ENCODE results near the gene NTF4. TPM values are rescaled to one million over a fixed set of nuclear protein-coding genes. Genes with fewer than 3 reads are reported as not detected.

The NTF4 gene
- total and polyA plus RNA-seq, 2 experiments from 2014 or later = 11.8 to 31.7 TPM

DNA sequence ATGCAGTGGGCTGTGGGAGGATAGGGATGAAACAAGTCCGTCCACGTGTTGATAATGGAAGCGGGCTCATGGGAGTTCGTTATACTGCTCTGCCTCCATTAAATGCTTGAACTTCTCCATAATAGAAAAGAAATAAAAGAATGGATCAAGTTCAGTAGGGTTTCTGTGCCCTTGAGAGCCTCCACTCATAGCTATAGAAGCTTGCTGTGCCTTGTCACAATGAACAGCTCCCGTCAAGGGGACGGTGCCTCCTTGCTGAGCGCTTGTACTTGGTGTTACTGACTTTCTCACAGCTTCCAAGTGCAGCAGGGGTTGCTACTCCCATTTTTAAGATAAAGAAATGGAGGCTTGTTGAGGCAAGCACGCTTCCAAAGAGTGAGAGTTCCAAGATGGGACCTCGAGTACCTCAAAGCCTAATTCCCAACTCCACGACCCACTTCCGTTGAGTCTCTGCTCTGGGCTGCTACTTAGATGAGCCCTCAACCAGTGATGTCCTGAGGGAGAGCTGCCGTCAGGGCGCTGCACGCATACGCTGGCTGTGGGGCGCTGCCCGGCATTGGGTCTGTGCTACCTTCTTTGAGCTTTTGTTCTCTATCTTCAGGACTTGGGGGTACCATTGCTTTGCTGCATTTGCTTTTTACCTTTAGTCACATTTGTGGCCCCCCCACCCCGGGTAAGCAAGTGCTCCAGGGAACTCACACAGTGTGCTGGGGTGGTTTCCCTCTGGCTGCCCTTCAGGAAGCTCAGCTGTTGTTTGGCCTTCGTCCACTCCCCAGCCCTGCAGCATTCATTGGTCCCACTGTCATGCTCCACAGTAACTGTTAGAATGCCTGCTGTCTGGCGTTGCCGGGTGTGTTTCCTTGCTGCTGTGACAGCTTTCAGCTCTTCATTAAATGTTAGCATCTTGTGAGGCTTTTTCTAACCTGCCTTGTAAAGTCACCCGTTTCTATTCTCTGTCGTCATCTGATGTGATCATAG lies 30.2 kb upstream of the NTF4 start:
- Histone ChIP-seq H3K9me3 (ENCODE audit: low read depth) (no peaks in the 10 kb centered on the region), H3K27me3 (no peaks in the 10 kb centered on the region), H3K36me3 (peaks cover 72% of the 10 kb centered on the region), H3K27ac (peak overlapping the region; percentile 48), H3K4me1 (ENCODE audit: low read depth) (no peaks in the 10 kb centered on the region), H3K4me3 (no peak overlapping the region)
- TF ChIP-seq, protein P1, sequence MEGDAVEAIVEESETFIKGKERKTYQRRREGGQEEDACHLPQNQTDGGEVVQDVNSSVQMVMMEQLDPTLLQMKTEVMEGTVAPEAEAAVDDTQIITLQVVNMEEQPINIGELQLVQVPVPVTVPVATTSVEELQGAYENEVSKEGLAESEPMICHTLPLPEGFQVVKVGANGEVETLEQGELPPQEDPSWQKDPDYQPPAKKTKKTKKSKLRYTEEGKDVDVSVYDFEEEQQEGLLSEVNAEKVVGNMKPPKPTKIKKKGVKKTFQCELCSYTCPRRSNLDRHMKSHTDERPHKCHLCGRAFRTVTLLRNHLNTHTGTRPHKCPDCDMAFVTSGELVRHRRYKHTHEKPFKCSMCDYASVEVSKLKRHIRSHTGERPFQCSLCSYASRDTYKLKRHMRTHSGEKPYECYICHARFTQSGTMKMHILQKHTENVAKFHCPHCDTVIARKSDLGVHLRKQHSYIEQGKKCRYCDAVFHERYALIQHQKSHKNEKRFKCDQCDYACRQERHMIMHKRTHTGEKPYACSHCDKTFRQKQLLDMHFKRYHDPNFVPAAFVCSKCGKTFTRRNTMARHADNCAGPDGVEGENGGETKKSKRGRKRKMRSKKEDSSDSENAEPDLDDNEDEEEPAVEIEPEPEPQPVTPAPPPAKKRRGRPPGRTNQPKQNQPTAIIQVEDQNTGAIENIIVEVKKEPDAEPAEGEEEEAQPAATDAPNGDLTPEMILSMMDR (IDR thresholded peaks at IDR 0.05; ENCODE audit: low read depth, low read length) = no peak
- no peak for DNase-seq (ENCODE audit: low read depth in 1 of 2, low spot score in 1 of 2)

DNA sequence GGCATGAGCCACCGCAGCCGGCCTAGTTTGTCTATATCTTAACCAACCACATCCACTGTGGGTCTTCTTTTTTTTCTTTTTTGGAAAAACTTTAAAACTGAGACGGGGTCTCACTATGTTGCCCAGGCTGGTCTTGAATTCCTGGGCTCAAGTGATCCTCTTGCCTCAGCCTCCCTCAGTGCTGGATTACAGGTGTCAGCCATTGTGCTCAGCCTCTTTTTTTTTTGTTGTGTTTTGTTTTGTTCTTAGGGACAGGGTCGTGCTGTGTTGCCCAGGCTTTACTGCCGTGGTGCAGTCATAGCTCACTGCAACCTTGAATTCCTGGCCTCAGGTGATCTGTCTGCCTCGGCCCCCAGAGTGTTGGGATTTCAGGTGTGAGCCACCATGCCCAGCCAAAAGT lies 28.1 kb upstream of the NTF4 start:
- Histone ChIP-seq H3K4me3 (no peak overlapping the region), H3K27me3 (no peaks in the 10 kb centered on the region), H3K36me3 (peaks cover 67% of the 10 kb centered on the region), H3K9me3 (ENCODE audit: low read depth) (no peaks in the 10 kb centered on the region), H3K4me1 (ENCODE audit: low read depth) (no peaks in the 10 kb centered on the region), H3K27ac (no peak overlapping the region)
- DNase-seq (ENCODE audit: low read depth in 1 of 2, low spot score in 1 of 2) = no peak
- TF ChIP-seq, protein P1 (IDR thresholded peaks at IDR 0.05; ENCODE audit: low read depth, low read length) = no peak

DNA sequence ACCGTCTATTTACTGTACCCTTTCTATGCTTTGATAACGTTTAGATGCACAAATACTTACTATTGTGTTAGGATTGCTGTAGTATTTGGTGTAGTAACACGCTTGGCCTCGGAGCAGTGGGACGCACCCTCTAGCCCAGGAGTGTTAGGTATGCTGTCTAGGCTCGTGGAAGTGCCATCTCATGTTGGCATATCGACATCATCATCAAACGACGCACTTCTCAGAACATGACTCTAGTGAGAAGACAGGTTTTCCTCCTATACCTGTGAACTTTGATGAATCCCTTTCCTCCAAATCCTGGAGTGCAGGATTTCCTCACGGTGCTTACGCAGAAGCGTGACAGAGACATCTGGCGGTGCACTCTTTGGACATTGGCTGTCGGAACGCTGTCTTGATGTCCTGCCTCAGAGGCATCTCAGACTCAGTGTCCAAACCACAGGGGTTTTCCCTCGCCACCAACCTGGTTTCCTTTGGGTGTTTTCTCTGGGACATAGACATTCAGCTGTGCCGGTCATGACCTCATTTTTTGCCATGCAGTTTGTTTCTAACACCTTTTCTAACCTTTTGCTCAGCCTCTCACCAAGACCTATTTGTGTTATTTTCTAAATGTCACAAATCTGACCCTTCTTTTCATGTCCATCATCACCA lies 26.9 kb upstream of the NTF4 start:
- Histone ChIP-seq H3K36me3 (peaks cover 55% of the 10 kb centered on the region), H3K27ac (no peak overlapping the region), H3K4me3 (no peak overlapping the region), H3K27me3 (no peaks in the 10 kb centered on the region), H3K9me3 (ENCODE audit: low read depth) (no peaks in the 10 kb centered on the region), H3K4me1 (ENCODE audit: low read depth) (peaks cover 3% of the 10 kb centered on the region)
- TF ChIP-seq, protein P1 (IDR thresholded peaks at IDR 0.05; ENCODE audit: low read depth, low read length) = no peak
- no peak for DNase-seq (ENCODE audit: low read depth in 1 of 2, low spot score in 1 of 2)

DNA sequence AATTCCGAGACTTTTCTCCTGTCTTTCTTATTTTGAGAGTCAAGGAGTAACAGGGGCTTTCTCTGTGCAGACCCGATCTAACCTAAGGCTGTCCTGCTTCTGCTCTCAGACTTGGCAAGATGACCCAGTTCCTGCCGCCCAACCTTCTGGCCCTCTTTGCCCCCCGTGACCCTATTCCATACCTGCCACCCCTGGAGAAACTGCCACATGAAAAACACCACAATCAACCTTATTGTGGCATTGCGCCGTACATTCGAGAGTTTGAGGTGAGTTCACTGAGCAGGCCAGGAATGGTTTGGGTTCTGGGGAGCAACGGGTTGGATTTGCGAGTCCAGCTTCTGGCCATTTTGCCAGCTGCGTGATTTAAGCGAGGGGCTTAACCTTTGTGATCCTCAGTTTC lies 21.7 kb upstream of the NTF4 start:
- no peak overlapping the region for H3K27ac ChIP-seq
- TF ChIP-seq, protein P1 (IDR thresholded peaks at IDR 0.05; ENCODE audit: low read depth, low read length) = no peak
- no peak for DNase-seq (ENCODE audit: low read depth in 1 of 2, low spot score in 1 of 2)
- H3K4me3 ChIP-seq = peak overlapping the region; percentile 76
- H3K4me1 ChIP-seq (ENCODE audit: low read depth) = peaks cover 6% of the 10 kb centered on the region
- peaks cover 24% of the 10 kb centered on the region for H3K36me3 ChIP-seq
- no peaks in the 10 kb centered on the region for H3K27me3 ChIP-seq
- H3K9me3 ChIP-seq (ENCODE audit: low read depth) = no peaks in the 10 kb centered on the region

DNA sequence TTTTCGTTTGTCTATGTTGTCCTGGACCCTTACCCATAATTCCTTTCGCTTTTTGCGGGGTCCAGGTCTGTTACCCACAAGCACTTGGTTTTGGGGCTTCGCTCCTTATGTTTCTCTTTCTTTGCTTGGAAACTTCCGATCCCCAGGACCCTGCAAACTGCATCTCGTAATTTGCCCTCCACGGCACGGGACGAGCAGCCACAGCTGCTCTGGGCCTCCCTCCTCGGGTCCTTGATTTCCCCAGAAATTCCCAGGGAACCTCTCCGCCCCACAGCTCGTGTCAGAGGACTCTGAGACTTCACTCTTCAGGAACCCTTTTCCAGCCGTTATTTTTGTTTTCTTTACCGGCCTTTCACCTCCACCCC lies 21.2 kb upstream of the NTF4 start:
- TF ChIP-seq, protein P1 (IDR thresholded peaks at IDR 0.05; ENCODE audit: low read depth, low read length) = no peak
- Histone ChIP-seq H3K4me3 (peak overlapping the region; percentile 76), H3K27ac (peak overlapping the region; percentile 98), H3K9me3 (ENCODE audit: low read depth) (no peaks in the 10 kb centered on the region), H3K4me1 (ENCODE audit: low read depth) (peaks cover 6% of the 10 kb centered on the region), H3K27me3 (no peaks in the 10 kb centered on the region), H3K36me3 (peaks cover 21% of the 10 kb centered on the region)
- no peak for DNase-seq (ENCODE audit: low read depth in 1 of 2, low spot score in 1 of 2)

Measured in cardiac muscle cell (in vitro differentiated cells and primary cell).